CD4-positive, alpha-beta T cell treated with Interleukin-4 for 1 hour (primary cell): ENCODE measurements around the gene GPR160.
"Not testable (repeated sequence)": the region's sequence is repeated elsewhere in the genome, so short reads cannot be mapped to it uniquely, and the experiment has no call there.

Experiments used
- DNase-seq, 2 donors: peaks; one replicate each; pipeline ENCODE4 v3.0.0-alpha.2; 2020 to 2022

The GPR160 gene

DNA sequence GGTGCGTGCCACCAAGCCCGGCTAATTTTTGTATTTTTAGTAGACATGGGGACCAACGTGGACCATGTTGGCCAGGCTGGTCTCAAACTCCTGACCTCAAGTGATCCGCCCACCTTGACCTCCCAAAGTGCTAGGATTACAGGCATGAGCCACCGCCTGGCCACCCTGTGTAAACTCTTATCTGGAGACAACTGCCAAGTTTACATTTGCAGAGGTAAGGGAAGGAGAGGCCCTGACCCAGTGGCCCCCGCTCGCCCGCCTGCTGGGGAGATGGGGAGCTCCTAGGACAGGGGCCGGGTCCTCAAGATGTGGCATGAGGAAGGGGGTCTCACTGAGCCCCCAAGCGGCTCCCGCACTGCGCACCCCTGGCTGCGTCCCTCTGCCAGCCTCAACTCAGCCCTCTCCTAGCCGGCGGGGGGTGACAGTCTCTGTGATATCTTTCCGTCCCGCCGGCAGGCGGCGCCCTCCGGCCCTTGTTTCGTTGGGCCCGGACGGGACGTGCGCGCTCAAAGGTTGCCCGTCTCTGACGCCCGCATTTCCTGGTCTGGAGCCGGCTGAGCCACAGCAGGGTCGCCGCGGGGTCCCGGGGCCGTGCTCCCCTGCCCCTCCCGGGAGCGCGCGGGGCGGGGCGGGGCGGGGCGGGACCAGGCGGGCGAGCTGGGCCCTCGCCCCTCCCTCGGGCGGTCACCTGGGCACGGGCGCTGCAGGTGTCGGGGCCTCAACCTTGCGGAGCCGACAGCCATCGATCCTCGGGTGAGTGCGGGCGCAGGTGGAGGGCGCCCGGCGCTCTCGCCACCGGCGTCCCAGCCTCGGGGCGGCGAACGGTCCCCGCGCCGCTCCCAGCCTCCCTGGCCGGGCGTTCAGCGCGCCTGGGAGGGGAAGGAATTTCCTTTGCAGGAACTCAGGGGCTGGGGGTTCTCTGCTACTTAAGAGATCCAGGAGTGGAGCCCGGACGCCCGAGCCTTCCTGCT, at the start of gene GPR160:
Gene GPR160 (plus strand): TSS at position 533 of the 971 bp plus-strand sequence. CDS start 45,978 bp downstream, outside the sequence.
- DNase-seq: peak; percentile 82 to 85

- DNase-seq: no peak
Observed at GRCh38 chr3:169990431-169990830, 47.4 kb upstream of the GPR160 start.

DNA sequence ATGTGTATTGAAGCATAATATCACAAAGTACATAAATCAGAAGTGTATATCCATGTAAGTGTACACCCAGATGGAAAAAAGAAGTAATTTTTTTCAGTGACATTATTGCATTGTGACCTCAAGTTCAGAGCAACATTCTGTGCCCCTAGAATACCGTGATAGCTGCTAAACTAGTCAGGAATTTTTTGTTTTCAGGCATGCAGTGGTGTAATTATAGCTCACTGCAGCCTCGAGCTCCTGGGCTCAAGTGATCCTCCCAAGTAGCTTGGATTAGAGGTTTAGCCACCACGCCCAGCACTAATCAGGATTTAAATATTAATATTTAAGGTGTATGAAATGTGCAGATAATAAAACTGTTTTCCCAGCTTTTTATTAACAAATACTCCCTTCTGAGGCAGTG, 45.6 kb upstream of the GPR160 start:
- DNase-seq: no peak

- DNase-seq: no peak
Observed at GRCh38 chr3:169992781-169993180, 45.0 kb upstream of the GPR160 start.

- DNase-seq: no peak
Observed at GRCh38 chr3:169993761-169994160, 44.0 kb upstream of the GPR160 start.

DNA sequence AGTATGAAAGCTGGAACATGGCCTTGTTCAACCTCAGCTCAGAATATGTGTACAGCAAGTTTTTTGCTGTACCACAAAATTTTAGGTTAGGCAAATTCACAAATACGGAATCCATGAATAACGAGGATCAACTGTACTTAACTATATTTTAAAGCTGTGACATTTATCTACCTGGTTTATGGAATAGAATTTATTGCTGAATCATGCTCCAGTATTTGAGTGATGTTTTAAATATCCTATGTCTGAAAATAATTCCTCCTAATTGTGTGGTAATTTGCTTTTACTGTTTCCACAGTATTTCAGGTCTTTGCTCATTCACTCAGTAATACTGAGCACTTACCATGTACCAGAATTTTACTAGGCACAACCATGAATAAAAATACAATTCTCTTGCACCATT, 41.7 kb upstream of the GPR160 start:
- DNase-seq: no peak

DNA sequence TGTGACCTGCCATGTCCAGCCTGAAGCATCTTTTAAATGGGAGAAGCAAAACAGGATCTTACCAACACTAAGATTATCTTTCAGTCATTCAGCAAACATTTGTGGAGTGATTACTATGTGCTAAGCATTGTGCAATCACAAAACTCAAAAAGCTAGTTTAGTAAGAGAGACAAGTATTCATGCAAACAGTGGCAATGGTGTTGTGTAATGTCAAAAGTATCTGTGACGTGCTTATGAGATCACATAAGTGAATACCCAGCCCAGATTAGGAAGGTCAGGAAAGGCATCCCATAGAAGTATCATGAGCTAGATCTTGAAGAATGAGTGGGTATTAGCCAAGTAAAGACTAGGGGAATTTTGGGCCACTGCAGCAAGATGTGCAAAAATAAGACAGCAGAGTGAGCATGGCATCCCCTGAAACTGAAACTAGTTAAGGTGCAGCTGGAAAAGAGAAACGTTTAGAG, 39.1 kb upstream of the GPR160 start:
- no peak for DNase-seq

DNA sequence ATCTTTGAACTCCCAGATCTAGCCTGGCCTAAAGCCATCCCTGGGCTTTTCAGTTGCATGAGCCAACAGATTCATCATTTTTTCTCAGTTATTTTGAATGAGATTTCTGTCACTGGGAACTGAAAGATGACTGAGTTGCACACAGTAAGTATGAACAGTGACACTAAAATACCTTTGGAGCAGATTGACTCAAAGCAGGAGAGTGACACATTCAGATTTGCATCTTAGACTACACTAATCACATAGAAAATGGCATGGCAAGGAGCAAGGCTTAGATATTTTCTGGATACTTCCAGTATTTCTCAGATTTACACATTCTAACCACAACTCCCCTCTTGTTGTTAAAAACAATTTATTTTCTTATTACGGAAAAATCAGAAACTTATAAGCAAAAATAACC, 38.4 kb upstream of the GPR160 start:
- no peak for DNase-seq

DNA sequence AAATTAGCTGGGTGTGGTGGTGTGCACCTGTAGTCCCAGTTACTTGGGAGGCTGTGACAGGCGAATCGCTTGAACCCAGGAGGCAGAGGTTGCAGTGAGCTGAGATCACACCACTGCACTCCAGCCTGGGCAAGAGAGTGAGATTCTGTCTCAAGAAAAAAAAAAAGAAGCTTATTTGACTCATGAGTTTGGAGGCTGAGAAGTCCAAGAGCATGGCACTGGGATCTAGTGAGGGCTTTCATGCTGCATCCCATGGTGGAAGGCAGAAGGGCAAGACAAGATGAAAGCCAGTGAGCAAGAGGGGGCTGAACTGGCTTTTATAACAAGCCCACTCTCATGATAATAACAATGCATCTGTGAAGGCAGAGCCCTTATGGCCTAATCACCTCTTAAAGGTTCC, 37.7 kb upstream of the GPR160 start:
- DNase-seq: no peak

- DNase-seq: no peak
Observed at GRCh38 chr3:170002231-170002630, 35.6 kb upstream of the GPR160 start.

DNA sequence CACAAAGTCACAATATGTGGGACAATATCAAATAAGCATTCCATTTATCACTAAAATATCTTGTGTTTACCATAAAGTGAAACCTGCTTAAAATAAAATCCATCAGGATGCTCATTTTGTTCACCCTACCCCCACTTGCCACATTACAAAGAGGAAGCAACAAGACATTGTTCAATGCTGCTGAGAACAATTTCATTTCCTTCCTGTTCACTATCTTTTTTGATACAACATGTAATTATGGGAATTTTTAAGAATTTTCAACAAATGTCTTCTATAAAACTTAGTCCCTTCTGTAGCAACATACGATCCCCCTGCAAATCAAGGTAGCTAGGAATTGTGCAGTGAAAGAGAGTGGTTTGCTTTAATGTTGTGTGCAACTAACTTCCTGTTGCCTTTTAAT, 34.9 kb upstream of the GPR160 start:
- no peak for DNase-seq

- DNase-seq: no peak
Observed at GRCh38 chr3:170003881-170004356, 33.9 kb upstream of the GPR160 start.

DNA sequence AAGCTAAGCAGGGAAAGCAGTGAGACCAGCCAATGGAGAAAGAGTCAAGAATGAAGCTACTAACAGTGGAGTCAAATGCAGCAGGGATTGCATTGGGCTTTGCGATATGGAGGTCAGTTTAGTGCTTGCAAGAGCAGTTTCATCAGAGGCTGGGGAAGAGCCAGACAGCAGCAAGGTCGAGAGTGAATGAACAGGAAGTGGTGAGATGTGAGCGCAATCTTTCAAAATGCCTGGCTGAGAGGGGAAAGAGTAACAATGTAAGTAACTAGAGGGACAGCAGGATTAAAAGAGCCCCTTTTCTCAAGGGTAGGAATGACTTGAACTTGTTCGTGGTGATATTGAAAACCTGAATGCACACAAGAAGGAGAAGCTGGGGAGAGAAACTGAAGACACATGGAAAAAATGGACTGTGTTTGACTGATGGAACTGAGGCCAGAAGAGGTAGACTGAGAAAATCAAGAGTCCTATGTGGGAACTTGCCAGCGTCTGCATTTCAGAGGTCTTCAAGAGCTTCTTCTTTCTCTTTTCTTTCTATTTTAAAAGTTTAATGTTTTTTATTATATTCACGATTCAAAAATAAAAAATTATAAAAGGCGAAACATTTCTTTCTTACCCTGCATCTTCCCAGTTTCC, 30.6 kb upstream of the GPR160 start:
- DNase-seq: peak; percentile 18 to 35

DNA sequence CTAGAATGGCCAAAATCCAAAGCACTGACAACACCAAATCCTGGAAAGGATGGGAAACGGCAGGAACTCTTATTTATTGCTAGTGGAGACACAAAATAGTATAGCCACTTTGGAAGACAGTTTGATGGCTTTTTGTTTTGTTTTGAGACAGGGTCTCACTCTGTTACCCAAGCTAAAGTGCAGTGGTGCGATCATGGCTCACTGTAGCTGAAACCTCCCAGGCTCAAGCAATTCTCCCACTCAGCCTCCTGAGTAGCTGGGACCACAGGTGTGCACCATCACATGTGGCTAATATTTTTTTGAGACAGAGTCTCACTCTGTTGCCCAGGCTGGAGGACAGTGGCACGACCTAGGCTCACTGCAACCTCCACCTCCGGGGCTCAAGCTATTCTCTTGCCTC, 27.3 kb upstream of the GPR160 start:
- DNase-seq: no peak

DNA sequence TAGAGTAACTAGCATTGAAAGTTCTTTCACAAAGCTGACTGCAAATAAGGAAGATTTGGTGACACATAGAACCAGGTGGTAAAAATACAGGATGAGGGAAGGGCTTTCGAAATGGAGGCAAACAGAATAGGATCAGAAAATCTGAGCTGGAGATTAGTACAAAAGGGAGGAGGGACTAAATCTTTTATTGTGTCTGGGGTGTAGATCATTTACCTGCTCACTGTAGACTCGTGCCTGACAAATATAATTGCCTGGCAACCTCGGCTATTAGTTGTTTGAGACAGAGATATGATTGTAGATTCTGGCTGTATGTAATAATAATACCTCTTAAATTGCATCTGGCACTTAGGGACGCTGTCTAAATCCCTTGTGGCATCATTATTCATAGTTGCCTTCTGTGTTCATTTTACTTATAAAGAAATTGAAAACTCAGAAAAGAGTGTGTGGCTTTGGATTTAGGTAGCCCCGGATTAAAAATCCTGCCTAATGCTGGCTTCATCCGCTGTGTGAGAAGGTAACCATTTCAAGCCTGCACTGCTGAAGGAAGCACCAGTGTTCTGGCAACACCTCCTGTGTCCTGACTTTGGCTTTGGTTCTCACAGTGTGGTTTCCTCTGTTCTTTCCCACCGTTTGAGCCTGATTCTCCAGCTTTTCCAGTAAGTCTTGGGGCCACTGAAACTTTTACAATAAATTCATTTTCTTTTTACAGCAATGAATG, 25.0 kb upstream of the GPR160 start:
- no peak for DNase-seq

DNA sequence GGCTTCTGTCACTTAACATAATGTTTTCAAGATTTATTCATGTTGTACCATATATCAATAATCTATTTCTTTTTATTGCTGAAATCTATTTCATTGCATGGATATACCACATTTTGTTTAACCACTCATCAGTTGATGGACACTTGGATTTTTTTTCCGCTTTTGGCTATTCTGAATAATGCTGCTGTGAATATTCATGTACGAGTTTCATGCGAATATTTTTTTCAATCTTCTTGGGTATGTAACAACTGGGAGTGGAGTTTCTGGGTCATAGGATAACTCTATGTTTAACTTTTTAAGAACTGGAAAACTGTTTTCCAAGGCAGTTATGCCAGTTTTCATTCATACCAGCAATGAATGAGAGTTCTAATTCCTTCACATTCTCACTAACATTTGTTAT, 21.7 kb upstream of the GPR160 start:
- no peak for DNase-seq

- DNase-seq: not testable (repeated sequence)
Observed at GRCh38 chr3:170019306-170019705, 18.5 kb upstream of the GPR160 start.

DNA sequence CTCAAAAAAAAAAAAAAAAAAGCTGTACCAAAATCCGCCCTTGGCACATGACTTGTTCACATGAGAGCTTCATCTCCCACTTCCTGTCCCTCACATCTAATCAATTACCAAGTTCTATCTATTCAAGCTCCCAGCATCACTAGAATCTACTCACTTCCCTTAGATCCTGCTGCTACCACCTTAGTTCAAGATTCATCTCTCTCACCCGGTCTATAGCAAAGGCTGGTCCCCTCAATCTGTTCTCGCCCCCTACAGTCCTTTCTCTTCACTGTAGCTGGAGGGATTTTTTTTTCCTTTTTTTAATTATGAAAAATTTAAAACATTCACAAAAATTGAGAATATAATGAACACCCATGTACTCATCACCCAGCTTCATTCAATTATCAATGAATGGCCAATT, 16.7 kb upstream of the GPR160 start:
- no peak for DNase-seq

DNA sequence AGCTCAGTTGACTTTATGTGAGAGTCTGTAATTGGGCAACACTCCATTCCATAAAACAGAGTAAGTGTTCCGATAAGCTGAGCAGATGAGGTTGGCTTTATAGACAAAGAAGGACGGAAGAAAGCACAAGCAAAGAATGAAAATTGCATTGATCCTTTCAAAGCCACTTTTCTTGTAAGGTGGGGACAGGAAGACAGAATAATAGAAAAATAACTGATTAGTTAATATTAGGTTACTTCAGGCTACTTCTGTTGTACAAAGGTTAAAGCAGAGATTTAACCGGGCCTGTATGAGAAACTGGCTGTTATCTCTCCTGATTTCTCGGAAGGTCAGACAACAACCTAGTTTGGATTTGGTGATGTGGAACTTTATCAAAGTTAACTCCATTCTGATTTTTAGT, 15.5 kb upstream of the GPR160 start:
- DNase-seq: no peak

- no peak for DNase-seq
Observed at GRCh38 chr3:170023165-170023564, 14.6 kb upstream of the GPR160 start.

GRCh38 chr3:170024581-170024980, 13.2 kb upstream of the GPR160 start:
- no peak for DNase-seq

DNA sequence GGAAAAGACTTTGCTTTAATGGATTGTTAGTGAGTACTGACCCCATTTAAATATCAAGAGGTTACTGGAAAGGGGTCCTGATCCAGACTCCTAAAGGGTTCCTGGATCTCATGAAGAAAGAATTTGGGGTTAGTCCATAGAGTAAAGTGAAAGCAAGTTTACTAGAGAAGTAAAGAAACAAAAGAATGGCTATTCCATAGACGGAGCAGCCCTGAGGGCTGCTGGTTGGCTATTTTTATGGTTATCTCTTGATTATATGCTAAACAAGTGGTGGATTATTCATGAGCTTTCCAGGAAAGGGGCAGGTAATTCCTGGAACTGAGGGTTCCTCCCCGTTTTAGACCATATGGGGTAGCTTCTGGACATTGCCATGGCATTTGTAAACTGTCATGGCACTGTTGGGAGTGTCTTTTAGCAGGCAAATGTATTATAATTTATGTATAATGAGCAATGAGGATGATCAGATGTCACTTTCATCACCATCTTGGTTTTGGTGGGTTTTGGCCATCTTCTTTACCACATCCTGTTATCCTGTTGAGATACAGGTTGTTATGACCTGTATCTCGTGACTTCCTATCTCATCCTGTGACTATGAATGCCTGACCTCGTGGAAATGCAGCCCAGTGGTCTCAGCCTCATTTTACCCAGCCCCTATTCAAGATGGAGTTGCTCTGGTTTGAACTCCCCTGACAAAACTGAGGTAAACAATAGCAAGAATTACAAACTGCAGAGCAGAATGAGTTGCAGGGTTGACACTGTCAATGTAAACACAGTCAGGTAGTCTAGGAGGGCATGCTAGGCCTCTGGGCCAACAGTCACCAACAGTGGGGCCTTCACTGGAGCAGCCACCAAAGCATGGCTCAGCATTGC, 10.3 kb upstream of the GPR160 start:
- DNase-seq: no peak
